Fibroblast of villous mesenchyme (primary cell): Measurements from ENCODE around the gene KRTAP10-3. TPM values are rescaled to one million over a fixed set of nuclear protein-coding genes. Genes with fewer than 3 reads are reported as not detected.

Source experiments
- DNase-seq: peaks from one replicate; pipeline ENCODE4 v3.0.0-alpha.2; 2010; ENCODE audit warnings: low read depth
- H3K4me3 ChIP-seq: 2 replicates; pipeline ENCODE4 v1.5.1; 2011; ENCODE audit warnings: low read depth, mild to moderate bottlenecking, low read length
- CTCF ChIP-seq: IDR thresholded peaks from 2 replicates; pipeline ENCODE4 v1.5.1; 2012; ENCODE audit warnings: low read depth, mild to moderate bottlenecking, low read length; ENCODE audit not compliant: insufficient read depth
- total RNA-seq: library from RNA; depleted of rRNA; stranded (reverse); fragments of >200 nt; gene quantifications from 2 replicates; pipeline ENCODE4 v1.2.3, GENCODE V29; 2012

The KRTAP10-3 gene
- total RNA-seq, 1 donor = not detected

- no peak for TF ChIP-seq CTCF
- H3K4me3 ChIP-seq = no peak overlapping the region
- DNase-seq = no peak
These were observed 40.9 kb upstream of the KRTAP10-3 start for GRCh38 chr21:44599264-44600029.

DNA sequence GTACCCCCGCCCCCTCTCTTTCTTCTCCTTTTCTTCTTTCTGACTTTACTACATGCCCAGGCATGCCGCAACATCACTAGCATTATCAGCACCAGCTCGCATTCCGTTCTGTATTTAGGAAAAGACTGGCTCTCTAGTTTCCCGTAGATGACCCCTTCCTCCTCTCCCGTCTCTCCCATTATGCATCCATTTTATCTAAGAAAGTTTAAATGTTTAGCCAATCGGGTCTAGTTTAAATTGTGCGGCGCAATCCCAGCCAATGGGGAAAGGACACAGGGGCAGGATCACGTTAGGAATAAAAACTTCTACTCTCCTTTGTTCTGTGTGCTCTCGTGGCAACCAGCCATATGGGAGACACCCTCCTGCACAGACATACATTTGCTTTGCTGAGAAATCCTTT, 39.5 kb upstream of the KRTAP10-3 start:
- no peak overlapping the region for H3K4me3 ChIP-seq
- no peak for TF ChIP-seq CTCF
- DNase-seq = no peak

DNA sequence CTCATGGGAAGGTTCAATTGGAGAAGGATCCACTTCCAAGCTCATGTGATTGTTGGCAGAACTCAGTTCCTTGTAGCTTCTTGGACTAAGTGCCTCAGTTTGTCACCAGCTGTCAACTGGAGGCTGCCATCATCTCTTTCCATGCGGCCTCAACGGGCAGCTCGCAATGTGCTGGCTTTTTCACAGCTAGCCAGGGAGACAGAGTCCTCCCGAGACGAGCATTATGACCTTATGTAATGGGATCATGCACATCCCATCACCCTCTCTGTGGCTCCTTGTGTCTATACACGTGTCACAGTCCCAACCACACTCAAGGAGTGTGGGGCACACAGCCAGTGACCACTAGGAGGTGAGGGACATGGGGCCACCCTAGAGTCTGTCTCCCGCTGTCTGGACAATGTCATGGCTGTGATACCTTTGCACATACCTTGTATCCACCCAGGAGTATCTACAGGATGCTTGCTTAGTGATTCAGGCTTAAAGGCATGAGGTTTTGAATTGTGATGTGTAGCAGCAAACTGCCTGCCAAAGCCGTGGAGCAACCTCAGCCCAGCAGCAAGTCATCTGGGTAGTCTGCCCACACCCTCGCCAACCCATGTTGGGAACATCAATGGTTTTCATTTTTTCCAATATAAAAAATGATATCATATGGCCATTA, 37.6 kb upstream of the KRTAP10-3 start:
- no peak for TF ChIP-seq CTCF
- no peak for DNase-seq
- H3K4me3 ChIP-seq = no peak overlapping the region

- TF ChIP-seq CTCF = no peak
- no peak for DNase-seq
- H3K4me3 ChIP-seq = no peak overlapping the region
These were observed 36.9 kb upstream of the KRTAP10-3 start for GRCh38 chr21:44595524-44595923.

DNA sequence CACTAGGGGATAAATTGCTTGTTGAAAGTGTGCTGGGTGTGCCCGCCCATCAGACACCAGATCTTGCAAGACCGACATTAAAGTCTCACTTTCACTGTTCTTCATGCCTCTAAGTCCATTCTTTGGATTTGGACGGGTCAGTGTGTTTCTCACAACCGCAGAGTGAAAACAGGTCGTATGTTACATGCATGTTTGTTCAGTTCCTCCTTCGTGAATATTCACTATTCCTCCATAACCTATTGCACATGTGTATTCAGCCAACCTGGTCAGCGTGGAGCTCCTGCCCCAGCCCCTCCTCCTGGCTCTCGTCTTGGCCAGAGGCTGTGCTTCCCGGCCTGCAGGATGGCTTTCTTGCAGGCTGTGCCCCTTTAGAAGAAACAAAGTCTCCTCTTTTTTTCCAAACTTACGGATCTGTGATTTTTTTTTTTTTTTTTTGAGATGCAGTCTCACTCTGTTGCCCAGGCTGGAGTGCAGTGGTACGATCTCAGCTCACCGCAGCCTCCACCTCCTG, 35.9 kb upstream of the KRTAP10-3 start:
- H3K4me3 ChIP-seq = no peak overlapping the region
- no peak for DNase-seq
- no peak for TF ChIP-seq CTCF

DNA sequence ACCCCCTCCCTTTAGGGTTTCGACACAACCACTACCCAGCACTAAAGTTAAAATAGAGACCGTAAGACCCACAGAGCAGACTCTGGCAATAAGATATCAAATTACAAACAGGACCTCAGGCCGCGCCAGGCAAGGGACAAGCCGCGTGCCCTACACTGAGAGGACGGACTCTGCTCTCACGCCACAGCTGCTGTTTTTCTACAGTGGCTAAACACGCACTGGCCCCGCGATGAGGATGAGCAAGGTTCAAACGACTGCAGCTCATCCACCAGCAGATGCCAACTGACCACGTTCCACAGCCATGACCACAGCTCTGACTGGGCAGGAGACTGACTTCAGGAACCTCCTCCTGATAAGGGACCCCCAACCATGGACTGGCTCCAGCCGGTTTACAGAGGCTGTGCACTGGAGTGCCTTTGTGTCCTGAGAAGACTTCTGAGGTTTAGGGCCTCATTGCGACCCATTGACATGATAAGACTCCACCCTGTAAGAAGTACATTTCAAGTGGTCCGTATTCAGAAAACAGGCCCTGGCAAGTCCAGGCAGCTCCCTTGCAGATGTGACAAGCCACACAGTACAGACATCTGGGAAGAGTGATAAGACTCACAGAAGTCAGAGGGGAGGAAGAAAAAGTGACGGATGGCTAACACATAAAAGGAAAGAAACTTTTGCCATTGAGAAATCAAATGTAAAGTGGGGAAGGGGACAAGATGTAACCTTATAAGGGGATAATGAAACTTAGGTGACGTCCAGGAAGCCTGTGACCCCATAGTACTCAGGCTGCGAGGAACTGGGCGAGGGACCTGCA, 35.2 kb upstream of the KRTAP10-3 start:
- peak; percentile 6 for DNase-seq
- no peak for TF ChIP-seq CTCF
- H3K4me3 ChIP-seq = no peak overlapping the region
